Measurements from ENCODE around the gene CYB5R4.
A peak's percentile ranks its signal among the peaks of the same experiment; 100 is the strongest.
"Not testable (repeated sequence)": the region's sequence is repeated elsewhere in the genome, so short reads cannot be mapped to it uniquely, and the experiment has no call there.

CYB5R4 gene

DNA sequence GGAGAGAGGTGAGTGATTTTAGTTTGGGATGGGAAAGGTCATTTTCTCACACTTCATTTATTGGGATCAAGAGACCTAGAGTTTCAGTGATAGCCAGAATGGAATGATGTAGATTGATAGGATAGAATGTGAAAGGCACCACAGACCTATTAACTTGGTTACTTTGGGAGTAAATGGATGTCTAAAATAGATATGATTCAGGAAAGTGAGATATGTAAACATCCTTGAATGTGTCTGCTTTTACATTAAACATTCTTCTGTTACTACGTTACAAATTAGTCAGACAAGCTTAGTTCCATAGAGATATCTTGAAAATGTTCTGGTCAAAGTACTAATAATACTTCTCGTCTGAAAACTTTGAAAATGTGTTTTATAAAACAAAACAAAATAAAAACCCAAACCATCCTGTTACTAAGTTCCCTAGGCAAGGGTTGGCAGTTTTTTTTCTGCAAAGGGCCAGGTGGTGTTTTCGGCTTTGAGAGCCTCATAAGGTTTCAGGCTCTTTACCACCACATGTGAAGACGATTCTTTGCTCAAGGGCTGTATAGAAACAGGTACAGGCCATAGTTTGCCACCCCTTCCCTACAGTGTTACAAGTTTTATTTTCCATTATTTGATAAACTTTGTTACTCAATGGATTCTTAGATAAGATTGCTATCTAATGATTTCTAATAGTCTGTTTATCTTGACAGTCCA, 3.4 kb downstream of the CYB5R4 start:
- DNase-seq: no peak

DNA sequence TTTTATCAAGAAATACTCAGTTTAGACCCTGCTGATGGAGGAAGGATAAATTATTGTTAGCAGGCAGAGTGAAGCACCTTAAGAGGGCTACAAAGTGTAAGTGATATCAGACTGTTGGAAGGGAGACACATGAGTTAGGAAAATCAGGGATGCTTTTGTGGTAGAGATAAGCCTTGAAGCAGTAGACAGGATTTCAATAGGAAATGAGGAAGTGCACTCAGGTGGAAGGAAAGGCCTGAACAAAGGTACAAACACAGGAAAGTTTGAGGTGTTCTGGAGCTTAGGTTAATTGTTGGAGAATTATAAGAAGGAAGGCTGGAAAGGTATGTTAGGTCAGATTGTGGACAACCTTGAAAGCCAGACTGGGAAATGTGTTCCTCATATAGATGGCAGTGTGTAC, 7.6 kb downstream of the CYB5R4 start:
- no peak for DNase-seq

DNA sequence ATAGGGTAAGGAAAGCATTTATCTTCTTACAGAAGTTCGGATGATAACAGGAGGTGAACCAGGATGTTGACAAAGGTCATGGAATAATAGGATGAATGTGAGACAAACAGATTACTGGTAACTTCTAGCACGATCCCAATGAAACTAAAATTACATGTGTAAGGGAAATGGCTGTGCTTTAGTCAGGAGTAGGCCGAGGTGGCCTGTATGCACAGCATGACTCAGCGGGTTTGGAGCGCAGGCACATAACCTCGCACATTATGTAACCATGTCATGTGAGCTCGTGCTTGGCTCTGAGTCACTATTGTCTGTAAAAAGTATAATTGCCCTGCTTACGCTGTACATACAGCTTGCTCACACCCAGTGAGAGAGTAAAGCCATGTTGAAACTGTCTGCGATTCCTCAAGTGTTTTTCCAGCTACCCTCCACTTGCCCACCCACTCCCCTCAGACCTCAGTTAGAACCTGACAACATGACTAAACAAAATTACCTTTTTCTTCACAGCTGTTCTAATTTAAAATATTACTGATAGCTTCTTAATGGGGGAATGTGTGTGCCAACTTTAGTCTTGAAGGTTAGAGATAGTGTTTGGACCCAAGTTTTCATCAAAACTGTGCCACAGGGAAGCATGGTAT, 8.2 kb downstream of the CYB5R4 start:
- DNase-seq: peak in 7 of 56 donors; percentile 0 to 29 (median 12)

DNA sequence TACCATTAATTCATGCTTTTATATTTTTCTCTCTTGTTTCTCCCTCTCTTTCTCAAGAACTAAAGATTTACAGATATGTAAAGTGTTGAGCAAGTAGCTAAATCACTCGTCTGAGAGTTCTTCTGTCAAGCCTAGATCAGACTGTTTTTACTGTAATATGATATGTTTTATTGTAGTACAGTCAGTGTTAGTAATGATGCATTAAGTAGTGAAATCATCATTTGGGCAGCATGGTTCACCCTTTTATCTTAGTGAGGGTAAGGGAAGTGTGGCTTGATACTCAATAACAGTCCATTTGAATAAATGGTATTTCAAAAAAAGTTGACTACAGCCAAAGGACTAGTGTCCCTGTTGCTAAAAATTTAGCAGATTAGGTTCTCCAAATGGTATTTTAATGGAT, 9.2 kb downstream of the CYB5R4 start:
- no peak for DNase-seq

DNA sequence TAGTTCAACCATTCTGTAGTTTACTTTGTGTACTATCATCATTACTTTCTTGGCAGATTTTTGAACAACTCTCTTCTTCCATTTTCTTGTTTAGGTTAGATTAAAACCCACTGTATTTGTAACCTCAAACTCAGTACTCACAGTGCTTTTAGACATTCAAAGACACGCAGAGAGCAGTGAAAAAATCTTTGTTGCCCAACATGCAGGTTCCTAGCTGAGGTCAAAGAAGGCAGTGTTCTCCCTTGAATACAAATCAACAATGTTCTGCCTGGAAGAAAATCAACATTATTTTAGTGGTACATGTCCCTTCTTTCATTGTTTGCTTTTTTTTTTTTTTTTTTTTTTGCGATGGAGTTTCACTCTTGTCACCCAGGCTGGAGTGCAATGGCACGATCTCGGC, 11.2 kb downstream of the CYB5R4 start:
- no peak for DNase-seq

DNA sequence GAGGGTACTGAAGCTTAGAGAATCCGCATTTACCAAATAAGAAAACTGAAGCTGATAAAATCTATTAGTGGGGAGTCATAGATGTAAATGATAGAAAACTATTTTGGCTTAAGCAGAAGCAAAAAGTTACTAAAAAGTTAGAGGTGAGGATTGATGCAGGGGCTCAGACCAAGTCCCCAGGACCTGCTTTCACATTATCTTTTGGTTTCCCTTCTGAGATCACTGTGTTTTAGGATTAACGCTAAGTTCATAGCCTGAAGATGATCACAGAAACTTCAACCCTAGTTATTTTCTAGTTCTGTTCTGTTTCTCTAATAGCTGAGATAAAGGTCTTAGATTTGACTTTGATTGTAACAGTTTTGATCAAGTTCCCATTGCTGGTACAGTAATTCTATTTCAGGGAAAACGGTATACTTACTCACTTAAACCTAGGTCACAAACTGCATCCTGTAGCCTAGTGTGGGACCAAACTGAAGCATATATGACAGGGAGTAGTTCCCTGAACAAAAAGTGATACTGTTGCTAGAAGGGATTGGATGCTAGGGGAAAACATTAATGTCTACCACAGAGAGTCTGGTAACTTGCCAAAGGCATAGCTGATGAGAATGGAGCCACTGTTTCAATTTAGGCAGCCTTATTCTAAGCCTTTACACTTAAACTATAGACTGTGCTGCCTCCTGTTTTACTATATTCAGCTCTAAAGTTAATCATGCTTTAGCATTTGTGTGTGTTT, 13.1 kb downstream of the CYB5R4 start:
- peak in 3 of 56 donors; percentile 8 to 12 (median 11) for DNase-seq

DNA sequence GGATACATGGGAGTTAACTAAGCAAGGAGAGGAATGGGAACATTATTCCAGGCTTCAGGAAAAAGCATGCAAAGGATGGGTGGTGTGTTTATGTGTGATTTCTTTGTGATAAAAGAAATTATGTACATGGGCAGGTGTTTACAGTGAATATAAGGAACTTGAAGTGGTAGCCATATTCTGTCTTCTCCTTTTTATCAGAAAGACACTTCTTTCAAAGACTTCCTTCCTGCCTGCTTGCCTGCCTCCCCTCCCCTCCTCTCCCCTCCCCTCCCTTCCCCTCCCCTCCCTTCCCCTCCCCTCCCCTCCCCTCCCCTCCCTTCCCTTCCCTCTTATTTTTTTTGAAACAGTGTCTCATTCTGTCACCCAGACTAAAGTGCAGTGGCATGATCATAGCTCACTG, 14.4 kb downstream of the CYB5R4 start:
- no peak for DNase-seq

DNA sequence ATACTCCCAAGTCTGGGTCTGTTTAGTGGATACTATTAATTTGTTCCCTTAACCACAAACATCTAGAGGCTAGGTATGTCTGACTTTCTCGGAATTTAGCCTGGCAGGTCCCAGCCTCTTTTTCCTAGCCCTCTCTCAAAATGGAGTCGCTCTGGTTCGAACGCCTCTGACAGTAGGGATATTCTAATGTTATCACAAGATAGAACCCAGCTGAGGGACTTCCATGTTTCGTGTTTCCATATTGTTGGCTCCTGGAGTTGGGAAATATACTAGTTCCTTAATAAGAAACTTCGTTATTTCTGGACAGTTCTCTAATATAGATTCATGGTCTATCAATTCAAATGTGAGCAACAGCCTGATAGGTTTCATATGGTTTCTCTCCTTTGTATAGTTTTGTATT, 16.4 kb downstream of the CYB5R4 start:
- DNase-seq: no peak

DNA sequence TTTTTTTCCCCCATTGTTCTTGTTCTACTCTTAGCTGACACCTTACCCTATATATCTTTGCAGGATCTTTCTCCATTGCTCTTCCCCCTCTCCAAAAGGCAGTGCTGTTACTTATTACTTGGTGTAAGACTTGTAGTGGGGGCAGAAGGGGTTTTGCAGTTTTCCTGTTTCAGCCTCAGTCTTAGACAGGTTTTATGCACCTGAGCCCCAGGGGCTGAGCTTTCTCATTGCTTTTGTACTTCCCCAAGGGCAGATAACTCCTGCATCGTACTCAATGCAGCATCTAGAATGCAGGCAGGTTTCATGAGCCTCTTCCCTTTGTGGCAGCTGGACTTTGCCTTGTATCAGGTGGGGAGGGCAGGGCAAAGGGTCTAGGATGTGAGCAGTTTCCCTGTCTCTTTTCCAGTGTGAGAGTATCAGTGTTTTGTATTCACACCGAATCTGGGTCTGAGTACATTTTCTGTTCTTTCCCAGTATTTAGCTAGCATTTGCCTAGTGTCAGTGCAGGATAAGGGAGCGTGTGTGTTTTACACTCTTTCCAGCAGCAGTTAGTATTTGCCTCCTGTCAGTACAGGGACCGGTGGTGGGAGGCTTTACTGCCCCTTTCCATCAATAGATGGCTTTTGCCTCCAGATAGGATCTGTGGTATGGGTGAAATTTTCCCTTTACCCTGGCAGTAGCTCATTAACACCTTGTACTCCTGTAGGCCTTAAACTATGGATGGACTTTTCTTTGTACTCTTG, 19.6 kb downstream of the CYB5R4 start:
- no peak for DNase-seq

DNA sequence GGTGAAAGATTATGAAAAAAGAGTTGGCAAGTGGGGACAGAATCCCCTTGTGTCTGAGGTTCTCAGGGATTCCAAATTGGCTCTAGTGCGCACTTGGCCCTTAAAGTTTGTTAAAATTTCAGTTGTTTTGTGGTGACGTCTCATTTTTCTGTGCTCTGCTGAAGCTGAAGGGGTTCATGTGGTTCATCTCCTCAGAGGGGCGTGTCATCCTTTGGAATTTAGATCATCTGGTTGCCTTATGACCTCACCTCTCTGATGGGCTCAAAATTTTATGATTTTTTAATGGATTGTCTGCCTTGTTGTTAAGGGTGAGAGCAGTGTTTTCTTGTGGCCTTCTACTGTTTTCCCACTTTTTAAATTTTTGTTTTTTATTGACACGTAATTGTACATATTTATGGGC, 20.3 kb downstream of the CYB5R4 start:
- DNase-seq: no peak

DNA sequence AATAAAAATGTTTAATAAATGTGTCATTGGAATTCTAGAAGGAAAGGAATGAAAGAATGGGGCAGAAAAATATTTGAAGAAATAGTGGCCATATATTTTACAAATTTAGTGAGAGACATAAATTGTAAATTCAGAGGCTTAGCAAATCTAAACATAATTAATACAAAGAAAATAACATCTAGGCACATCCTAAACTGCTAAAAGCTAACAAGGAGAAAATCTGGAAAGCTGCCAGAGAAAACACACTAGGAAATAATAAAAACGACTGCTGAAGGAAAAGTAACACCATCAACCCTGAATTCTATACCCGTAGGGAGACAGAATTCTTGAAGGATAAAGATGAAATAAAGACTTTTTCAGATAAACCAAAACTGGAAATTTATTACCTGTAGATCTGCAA, 23.8 kb downstream of the CYB5R4 start:
- DNase-seq: no peak

DNA sequence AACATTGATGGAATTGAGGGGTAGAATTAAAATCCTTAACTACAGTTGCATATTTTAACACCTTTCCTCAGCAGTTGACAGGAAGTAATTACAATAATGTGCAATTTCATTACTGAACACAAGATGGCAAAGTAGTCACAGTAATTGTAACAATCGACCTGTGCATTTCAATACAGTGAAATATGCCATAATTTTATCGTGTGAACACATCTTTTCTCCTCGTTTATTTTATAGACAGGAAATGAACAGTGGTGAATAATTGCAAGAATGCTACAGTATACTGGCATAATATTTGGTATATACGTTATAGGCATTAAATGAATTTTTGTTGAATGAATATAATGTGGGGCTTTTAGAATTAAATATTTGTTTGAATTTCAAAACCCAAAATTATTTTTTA, 25.0 kb downstream of the CYB5R4 start:
- DNase-seq: peak in 1 of 56 donors; percentile 27

DNA sequence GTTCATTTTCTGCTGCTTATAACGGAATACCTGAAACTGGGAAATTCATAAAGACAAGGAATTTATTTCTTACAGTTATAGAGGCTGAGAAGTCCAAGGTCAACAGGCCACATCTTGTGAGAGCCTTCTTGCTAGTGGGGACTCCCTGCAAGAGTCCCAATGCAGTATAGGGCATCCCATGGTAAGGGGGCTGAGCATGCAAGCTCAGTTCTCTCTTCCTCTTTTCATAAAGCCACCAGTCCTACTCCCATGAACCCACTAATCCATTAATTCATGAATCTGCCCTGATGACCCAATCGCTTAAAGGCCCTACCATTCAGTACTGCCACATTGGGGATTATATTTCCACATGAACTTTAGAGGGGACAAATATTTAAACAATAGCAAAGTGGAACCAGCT, 26.5 kb downstream of the CYB5R4 start:
- DNase-seq: no peak

DNA sequence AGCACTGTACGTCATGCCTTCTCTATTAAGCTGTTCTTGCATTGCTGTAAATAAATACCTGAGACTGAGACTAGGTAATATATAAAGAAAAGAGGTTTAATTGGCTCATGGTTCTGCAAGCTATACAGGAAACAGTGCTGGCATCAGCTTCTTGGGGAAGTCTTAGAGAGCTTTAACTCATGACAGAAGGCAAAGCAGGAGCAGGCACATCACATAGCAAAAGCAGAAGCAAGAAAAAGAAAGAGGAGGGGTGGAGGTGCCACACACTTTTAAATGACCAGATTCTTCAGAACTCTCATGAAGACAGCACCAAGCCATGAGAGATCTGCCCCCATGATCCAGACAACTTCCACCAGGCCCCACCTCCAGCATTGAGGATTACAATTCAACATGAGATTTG, 30.1 kb downstream of the CYB5R4 start:
- DNase-seq: no peak

DNA sequence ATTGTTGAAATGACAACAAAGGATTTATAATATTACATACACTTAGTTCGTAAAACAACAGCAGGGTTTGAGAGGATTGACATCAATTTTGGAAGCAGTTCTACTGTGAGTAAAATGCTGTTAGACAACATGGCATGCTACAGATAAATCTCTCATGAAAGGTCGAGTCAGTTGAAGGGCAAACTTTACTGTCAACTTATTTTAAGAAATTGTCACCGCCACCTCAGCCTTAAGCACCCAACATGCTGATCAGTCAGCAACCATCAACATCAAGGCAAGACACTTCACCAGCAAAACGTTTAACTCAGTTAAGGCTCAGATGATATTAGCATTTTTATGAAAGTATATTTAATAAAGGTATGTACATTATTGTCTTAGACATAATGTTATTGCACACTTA, 31.0 kb downstream of the CYB5R4 start:
- DNase-seq: no peak

DNA sequence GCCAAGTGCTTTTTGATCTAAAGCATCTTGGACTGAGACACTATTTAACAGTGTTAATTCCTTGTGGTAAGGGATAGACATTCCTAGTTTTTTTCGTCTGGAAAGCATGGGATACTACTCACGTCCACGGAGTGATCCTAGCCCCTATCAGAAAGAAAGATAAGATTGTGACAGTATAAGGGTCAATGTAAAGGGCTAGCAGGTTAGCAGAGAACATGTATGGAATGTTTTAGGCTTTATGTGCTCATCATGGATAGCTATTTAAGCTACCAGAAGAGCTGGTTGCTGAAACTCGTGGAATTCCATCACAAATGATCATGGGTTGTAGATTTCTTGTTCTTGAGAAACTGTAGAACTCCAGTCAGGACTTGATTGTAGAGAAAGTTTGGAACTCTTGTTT, 32.1 kb downstream of the CYB5R4 start:
- no peak for DNase-seq

DNA sequence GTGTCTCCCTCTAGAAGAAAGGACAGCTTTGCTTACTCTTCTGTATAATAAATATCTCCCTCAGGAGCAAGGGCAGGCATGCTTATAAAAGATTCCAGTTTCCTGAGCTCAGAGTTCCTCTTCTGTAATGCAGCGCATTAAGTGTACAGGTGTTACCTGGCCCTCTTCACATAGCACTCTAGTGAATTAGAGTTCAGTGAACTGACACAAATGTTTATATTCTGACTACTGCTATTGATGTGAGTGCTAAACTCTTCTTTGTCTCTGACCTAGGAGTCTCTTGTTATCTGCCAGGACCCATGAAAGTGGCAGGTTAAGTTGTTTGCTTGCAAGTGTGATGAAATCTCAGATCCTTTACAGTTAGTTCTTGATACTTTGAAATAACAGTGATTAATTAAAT, 33.5 kb downstream of the CYB5R4 start:
- no peak for DNase-seq

DNA sequence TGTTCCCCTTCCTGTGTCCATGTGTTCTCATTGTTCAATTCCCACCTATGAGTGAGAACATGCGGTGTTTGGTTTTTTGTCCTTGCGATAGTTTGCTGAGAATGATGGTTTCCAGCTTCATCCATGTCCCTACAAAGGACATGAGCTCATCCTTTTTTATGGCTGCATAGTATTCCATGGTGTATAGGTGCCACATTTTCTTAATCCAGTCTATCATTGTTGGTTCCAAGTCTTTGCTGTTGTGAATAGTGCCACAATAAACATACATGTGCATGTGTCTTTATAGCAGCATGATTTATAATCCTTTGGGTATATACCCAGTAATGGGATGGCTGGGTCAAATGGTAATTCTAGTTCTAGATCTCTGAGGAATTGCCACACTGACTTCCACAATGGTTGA, 37.6 kb downstream of the CYB5R4 start:
- not testable (repeated sequence) for DNase-seq

DNA sequence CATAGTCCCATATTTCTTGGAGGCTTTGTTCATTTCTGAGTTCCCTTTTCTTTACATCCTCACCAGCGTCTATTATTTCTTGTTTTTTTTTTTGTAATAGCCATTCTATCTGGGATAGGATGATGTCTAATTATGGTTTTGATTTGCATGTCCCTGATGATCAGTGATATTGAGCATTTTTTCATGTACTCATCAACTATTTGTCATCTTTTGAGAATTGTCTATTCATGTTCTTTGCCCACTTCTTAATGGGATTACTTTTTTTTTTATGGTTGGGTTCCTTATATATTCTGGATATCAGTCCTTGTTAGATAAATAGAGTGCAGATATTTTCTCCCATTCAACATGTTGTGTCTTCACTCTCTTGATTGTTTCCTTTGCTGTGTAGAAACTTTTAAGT, 42.1 kb downstream of the CYB5R4 start:
- no peak for DNase-seq

DNA sequence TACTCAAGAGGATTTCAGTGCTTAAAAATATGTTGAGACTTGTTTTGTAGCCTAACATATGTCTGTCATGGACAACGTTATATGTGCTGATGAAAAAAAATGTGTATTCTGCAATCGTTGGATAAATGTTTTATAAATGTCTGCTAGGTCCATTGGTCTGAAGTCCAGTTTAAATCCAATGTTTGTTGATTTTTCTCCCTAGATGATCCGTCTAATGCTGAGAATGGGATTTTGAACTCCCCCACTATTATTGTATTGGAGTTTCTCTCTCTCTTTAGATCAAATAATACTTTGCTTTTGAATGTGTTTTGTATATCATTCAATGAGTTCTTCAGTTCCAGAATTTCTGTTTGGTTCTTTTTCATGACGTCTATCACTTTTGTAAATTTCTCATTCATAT, 44.9 kb downstream of the CYB5R4 start:
- no peak for DNase-seq

DNA sequence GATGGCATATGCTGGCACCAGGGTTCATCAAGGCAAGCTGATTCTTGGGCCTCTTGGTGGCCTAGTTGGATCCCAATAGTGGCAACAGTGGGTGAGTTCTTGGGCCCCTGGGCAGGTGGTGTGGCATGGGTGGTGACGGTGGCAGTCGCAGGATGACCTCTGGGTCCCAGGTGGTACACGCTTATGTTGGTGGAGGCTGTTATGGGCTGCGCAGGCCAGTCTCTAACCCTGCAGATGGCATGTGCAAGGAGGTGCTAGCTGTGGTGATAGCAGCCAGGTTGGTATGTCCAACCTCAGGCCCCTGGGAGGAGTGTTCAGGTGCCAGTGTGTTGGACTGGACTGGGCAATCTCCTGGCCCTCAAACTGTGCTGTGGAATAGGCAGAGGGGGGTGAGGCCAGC, 46.2 kb downstream of the CYB5R4 start:
- no peak for DNase-seq

Measured in amygdala (tissue), 56 donors.